ENCODE results near the gene OLIG2.
A peak's percentile ranks its signal among the peaks of the same experiment; 100 is the strongest.

OLIG2 gene

DNA sequence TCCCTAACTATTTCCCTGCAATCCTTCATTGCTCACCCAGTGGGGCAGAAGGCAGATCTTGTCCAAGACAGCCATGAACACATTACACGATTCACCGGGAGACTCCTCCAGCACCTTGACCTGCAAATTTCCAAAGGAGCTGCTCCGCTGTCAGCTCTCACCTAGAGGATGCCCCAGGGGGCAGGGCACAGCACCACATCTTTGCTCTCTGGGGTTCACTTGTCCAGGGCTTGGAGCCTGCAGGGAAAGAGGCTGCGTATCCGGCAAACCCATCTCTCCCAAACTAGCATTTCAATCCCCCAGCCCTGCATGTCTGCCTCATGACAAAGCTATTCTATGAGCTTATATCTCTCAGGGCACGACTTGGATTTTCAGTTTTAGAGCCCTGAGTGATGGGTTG, 35.1 kb upstream of the OLIG2 start:
- no peak for TF ChIP-seq YY1 (IDR thresholded peaks at IDR 0.05; ENCODE audit: insufficient read depth, insufficient read length)
- TF ChIP-seq SUZ12 (IDR thresholded peaks at IDR 0.05; ENCODE audit: extremely low read depth, insufficient read depth, insufficient read length), result no peak
- TF ChIP-seq ZNF274 (IDR thresholded peaks at IDR 0.05; ENCODE audit: low read depth, low read length), result no peak
- no peaks in the 10 kb centered on the region for H3K27me3 ChIP-seq (ENCODE audit: insufficient read depth, insufficient read length)
- H3K9ac ChIP-seq (ENCODE audit: insufficient read length, low read depth), result no peak overlapping the region
- peaks cover 2% of the 10 kb centered on the region for H3K4me1 ChIP-seq (ENCODE audit: insufficient read depth, insufficient read length)
- no peak for DNase-seq (ENCODE audit: low read depth, low spot score)
- no peak overlapping the region for H3K4me3 ChIP-seq (ENCODE audit: insufficient read length, low read depth)
- H3K36me3 ChIP-seq (ENCODE audit: insufficient read depth, insufficient read length, low read length), result no peaks in the 10 kb centered on the region
- peaks cover 5% of the 10 kb centered on the region; the same call in 1 of the 2 replicates for H3K9me3 ChIP-seq (ENCODE audit: insufficient read depth, low read length)

DNA sequence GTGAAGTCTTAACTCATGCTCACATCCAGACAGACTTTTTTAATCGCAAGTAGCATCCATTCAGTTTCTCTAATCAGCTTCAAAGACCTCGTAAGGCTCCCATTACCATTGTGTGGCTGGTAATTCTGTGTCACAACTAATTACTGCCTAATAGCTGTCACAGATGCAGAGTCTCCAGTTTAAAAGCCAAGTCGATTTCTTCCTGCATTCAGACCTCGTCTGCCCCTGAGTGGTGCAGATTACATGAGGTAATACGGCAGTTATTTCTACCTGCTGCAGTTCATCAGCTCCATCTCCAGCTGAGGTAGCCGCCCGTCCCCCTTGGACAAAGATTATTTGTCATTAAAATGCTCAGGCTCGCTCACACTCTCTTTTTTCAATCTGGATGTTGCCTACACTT, 34.4 kb upstream of the OLIG2 start:
- no peaks in the 10 kb centered on the region for H3K36me3 ChIP-seq (ENCODE audit: insufficient read depth, insufficient read length, low read length)
- no peaks in the 10 kb centered on the region for H3K27me3 ChIP-seq (ENCODE audit: insufficient read depth, insufficient read length)
- H3K9me3 ChIP-seq (ENCODE audit: insufficient read depth, low read length), result peaks cover 5% of the 10 kb centered on the region; the same call in 1 of the 2 replicates
- no peak overlapping the region for H3K9ac ChIP-seq (ENCODE audit: insufficient read length, low read depth)
- TF ChIP-seq YY1 (IDR thresholded peaks at IDR 0.05; ENCODE audit: insufficient read depth, insufficient read length) (no peak), ZNF274 (IDR thresholded peaks at IDR 0.05; ENCODE audit: low read depth, low read length) (no peak), SUZ12 (IDR thresholded peaks at IDR 0.05; ENCODE audit: extremely low read depth, insufficient read depth, insufficient read length) (no peak)
- H3K4me1 ChIP-seq (ENCODE audit: insufficient read depth, insufficient read length), result peaks cover 2% of the 10 kb centered on the region
- no peak overlapping the region for H3K4me3 ChIP-seq (ENCODE audit: insufficient read length, low read depth)
- no peak for DNase-seq (ENCODE audit: low read depth, low spot score)

DNA sequence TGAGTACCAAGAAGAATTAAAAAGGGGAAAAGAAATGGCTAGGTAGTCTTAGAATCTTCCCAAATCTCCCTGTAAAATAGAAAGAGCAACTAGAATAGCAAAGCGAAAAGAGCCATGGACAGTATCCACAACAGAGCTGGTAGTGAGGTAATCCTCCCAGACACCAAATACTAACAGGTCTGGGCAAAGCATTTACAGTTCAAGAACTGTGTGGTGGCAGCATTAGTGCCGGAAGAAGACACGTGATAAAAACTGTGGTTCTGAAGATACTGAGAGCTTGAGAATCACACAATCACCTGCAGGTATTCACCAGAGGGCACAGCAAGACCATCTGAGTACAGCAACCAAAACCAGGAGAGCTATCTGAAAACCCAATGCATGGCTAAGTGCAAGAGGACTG, 31.8 kb upstream of the OLIG2 start:
- no peak overlapping the region for H3K4me3 ChIP-seq (ENCODE audit: insufficient read length, low read depth)
- no peak for DNase-seq (ENCODE audit: low read depth, low spot score)
- peaks cover 2% of the 10 kb centered on the region for H3K4me1 ChIP-seq (ENCODE audit: insufficient read depth, insufficient read length)
- no peaks in the 10 kb centered on the region for H3K36me3 ChIP-seq (ENCODE audit: insufficient read depth, insufficient read length, low read length)
- no peaks in the 10 kb centered on the region for H3K27me3 ChIP-seq (ENCODE audit: insufficient read depth, insufficient read length)
- H3K9me3 ChIP-seq (ENCODE audit: insufficient read depth, low read length), result peaks cover 5% of the 10 kb centered on the region; the same call in 1 of the 2 replicates
- TF ChIP-seq YY1 (IDR thresholded peaks at IDR 0.05; ENCODE audit: insufficient read depth, insufficient read length) (no peak), SUZ12 (IDR thresholded peaks at IDR 0.05; ENCODE audit: extremely low read depth, insufficient read depth, insufficient read length) (no peak), ZNF274 (IDR thresholded peaks at IDR 0.05; ENCODE audit: low read depth, low read length) (no peak)
- no peak overlapping the region for H3K9ac ChIP-seq (ENCODE audit: insufficient read length, low read depth)

DNA sequence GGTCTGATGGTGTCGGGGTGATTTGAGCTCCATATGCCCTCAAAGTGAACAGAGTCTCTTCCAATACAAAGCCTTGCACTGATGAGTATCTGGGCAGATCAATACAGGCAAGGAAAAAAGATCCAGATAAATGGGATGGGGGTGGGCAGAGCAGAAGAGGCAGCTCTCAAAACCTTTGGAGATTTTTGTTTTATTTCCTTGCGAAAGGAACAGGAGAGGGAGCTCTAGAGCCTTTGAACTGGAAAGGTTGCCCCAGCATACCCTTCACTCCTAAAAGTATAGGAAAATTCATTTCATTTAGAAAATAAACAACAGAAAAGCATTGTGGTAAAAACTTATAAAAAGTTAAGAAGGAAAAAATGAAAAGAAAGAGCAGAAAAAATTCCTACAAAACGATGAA, 31.4 kb upstream of the OLIG2 start:
- Histone ChIP-seq H3K36me3 (ENCODE audit: insufficient read depth, insufficient read length, low read length) (no peaks in the 10 kb centered on the region), H3K27me3 (ENCODE audit: insufficient read depth, insufficient read length) (no peaks in the 10 kb centered on the region), H3K9ac (ENCODE audit: insufficient read length, low read depth) (no peak overlapping the region), H3K9me3 (ENCODE audit: insufficient read depth, low read length) (peaks cover 5% of the 10 kb centered on the region; the same call in 1 of the 2 replicates), H3K4me3 (ENCODE audit: insufficient read length, low read depth) (no peak overlapping the region), H3K4me1 (ENCODE audit: insufficient read depth, insufficient read length) (peaks cover 2% of the 10 kb centered on the region)
- TF ChIP-seq YY1 (IDR thresholded peaks at IDR 0.05; ENCODE audit: insufficient read depth, insufficient read length), result no peak
- TF ChIP-seq ZNF274 (IDR thresholded peaks at IDR 0.05; ENCODE audit: low read depth, low read length), result no peak
- TF ChIP-seq SUZ12 (IDR thresholded peaks at IDR 0.05; ENCODE audit: extremely low read depth, insufficient read depth, insufficient read length), result no peak
- peak; percentile 23 for DNase-seq (ENCODE audit: low read depth, low spot score)

DNA sequence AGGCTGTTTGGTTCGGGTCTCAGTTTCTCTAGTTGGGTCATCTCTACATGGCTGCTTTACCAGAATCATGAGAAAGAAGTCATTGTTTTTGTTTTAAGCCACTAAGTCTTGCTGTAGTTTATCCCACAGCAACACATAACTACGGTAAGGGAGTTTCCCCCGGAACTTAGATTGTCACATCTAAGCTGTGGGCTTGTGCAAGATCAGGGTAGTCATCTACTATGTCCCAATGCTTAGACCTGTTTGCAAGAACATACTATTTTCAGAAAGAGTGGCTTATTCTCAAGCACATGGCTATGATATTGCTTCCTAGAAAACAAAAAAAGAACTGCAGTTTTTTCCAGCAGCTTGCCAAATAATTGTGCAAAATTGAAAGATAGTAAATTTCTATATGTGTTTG, 18.0 kb upstream of the OLIG2 start:
- Histone ChIP-seq H3K9me3 (ENCODE audit: insufficient read depth, low read length) (no peaks in the 10 kb centered on the region), H3K4me1 (ENCODE audit: insufficient read depth, insufficient read length) (peaks cover 2% of the 10 kb centered on the region), H3K36me3 (ENCODE audit: insufficient read depth, insufficient read length, low read length) (no peaks in the 10 kb centered on the region), H3K4me3 (ENCODE audit: insufficient read length, low read depth) (no peak overlapping the region), H3K9ac (ENCODE audit: insufficient read length, low read depth) (no peak overlapping the region), H3K27me3 (ENCODE audit: insufficient read depth, insufficient read length) (no peaks in the 10 kb centered on the region)
- no peak for TF ChIP-seq YY1 (IDR thresholded peaks at IDR 0.05; ENCODE audit: insufficient read depth, insufficient read length)
- TF ChIP-seq SUZ12 (IDR thresholded peaks at IDR 0.05; ENCODE audit: extremely low read depth, insufficient read depth, insufficient read length), result no peak
- no peak for TF ChIP-seq ZNF274 (IDR thresholded peaks at IDR 0.05; ENCODE audit: low read depth, low read length)
- no peak for DNase-seq (ENCODE audit: low read depth, low spot score)

- TF ChIP-seq ZNF274 (IDR thresholded peaks at IDR 0.05; ENCODE audit: low read depth, low read length), result no peak
- TF ChIP-seq SUZ12 (IDR thresholded peaks at IDR 0.05; ENCODE audit: extremely low read depth, insufficient read depth, insufficient read length), result no peak
- TF ChIP-seq YY1 (IDR thresholded peaks at IDR 0.05; ENCODE audit: insufficient read depth, insufficient read length), result no peak
- no peak for DNase-seq (ENCODE audit: low read depth, low spot score)
- H3K4me1 ChIP-seq (ENCODE audit: insufficient read depth, insufficient read length), result peaks cover 2% of the 10 kb centered on the region
- H3K27me3 ChIP-seq (ENCODE audit: insufficient read depth, insufficient read length), result no peaks in the 10 kb centered on the region
- no peak overlapping the region for H3K9ac ChIP-seq (ENCODE audit: insufficient read length, low read depth)
- H3K36me3 ChIP-seq (ENCODE audit: insufficient read depth, insufficient read length, low read length), result no peaks in the 10 kb centered on the region
- no peak overlapping the region for H3K4me3 ChIP-seq (ENCODE audit: insufficient read length, low read depth)
- no peaks in the 10 kb centered on the region for H3K9me3 ChIP-seq (ENCODE audit: insufficient read depth, low read length)
Observed at GRCh38 chr21:33008333-33009051, 17.2 kb upstream of the OLIG2 start.

DNA sequence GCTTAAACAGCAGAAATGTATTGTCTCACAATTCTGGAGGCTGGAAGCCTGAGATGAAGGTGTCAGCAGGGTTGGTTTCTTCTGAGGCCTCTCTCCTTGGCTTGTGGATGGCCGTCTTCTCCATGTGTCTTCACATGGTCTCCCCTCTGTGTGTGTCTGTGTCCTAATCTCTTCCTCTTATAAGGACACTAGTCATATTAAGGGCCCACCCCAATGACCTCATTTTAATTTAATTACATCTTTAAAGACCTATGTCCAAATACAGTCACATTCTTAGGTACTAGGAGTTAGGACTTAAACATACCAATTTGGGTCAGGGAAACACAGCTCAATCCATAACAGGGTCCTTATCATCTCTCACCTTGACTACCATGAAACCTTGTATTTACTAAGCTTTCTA, 14.8 kb upstream of the OLIG2 start:
- Histone ChIP-seq H3K9me3 (ENCODE audit: insufficient read depth, low read length) (no peaks in the 10 kb centered on the region), H3K9ac (ENCODE audit: insufficient read length, low read depth) (no peak overlapping the region), H3K4me1 (ENCODE audit: insufficient read depth, insufficient read length) (peaks cover 2% of the 10 kb centered on the region), H3K36me3 (ENCODE audit: insufficient read depth, insufficient read length, low read length) (no peaks in the 10 kb centered on the region), H3K4me3 (ENCODE audit: insufficient read length, low read depth) (no peak overlapping the region), H3K27me3 (ENCODE audit: insufficient read depth, insufficient read length) (no peaks in the 10 kb centered on the region)
- no peak for DNase-seq (ENCODE audit: low read depth, low spot score)
- TF ChIP-seq ZNF274 (IDR thresholded peaks at IDR 0.05; ENCODE audit: low read depth, low read length) (no peak), SUZ12 (IDR thresholded peaks at IDR 0.05; ENCODE audit: extremely low read depth, insufficient read depth, insufficient read length) (no peak), YY1 (IDR thresholded peaks at IDR 0.05; ENCODE audit: insufficient read depth, insufficient read length) (no peak)

Measured in NT2/D1 (cell line).